Loucy (cell line): ENCODE measurements around the gene FOXK1.

ENCODE experiments used
- EZH2phosphoT487 ChIP-seq: fragments of 200-600 bp; IDR thresholded peaks from 2 replicates; pipeline ENCODE4 v1.6.1; 2018; ENCODE audit warnings: antibody characterized with exemption, mild to moderate bottlenecking, moderate library complexity, borderline replicate concordance
- TF ChIP-seq, protein P1 (sequence below): fragments of 200-600 bp; sonication (generic); conservative IDR thresholded peaks from 2 replicates; pipeline ENCODE4 v1.5.1; 2014; ENCODE audit warnings: mild to moderate bottlenecking, antibody characterized with exemption, low read length

DNA sequence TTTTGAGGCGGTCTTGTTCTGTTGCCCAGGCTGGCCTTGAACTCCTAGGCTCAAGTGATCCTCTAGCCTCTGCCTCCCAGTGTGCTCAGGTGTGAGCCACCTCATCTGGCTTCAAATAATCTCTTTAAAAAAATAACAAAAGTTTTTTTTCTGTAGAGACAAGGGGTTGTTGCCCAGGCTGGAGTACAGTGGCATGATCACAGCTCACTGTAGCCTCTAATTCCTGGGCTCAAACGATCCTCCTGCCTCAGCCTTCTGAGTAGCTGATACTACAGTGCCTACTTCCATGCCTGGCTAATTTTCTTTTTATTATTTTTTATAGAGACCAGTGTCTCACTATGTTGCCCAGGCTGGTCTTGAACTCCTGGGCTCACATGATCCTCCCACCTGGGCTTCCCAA, 11.7 kb downstream of the FOXK1 start:
- TF ChIP-seq, protein P1, sequence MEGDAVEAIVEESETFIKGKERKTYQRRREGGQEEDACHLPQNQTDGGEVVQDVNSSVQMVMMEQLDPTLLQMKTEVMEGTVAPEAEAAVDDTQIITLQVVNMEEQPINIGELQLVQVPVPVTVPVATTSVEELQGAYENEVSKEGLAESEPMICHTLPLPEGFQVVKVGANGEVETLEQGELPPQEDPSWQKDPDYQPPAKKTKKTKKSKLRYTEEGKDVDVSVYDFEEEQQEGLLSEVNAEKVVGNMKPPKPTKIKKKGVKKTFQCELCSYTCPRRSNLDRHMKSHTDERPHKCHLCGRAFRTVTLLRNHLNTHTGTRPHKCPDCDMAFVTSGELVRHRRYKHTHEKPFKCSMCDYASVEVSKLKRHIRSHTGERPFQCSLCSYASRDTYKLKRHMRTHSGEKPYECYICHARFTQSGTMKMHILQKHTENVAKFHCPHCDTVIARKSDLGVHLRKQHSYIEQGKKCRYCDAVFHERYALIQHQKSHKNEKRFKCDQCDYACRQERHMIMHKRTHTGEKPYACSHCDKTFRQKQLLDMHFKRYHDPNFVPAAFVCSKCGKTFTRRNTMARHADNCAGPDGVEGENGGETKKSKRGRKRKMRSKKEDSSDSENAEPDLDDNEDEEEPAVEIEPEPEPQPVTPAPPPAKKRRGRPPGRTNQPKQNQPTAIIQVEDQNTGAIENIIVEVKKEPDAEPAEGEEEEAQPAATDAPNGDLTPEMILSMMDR: no peak
- no peak for TF ChIP-seq EZH2phosphoT487
